KOPT-K1 (cell line): ENCODE results near the gene SLC29A1.
A peak's percentile ranks its signal among the peaks of the same experiment; 100 is the strongest.

Experiments used
- H3K27ac ChIP-seq: fragments of 200-600 bp; sonication (generic); 2 replicates; pipeline ENCODE4 v1.5.1; 2016; ENCODE audit warnings: antibody characterized with exemption, mild to moderate bottlenecking, low read depth, low read length; ENCODE audit not compliant: poor library complexity, severe bottlenecking
- H3K36me3 ChIP-seq: fragments of 200-600 bp; sonication (generic); 2 replicates; pipeline ENCODE4 v1.5.1; 2017; ENCODE audit warnings: antibody characterized with exemption, mild to moderate bottlenecking, low read length, moderate library complexity; ENCODE audit not compliant: insufficient read depth
- H3K9me3 ChIP-seq: fragments of 200-600 bp; sonication (generic); 2 replicates; pipeline ENCODE4 v1.5.1; 2017; ENCODE audit warnings: antibody characterized with exemption, low read length, mild to moderate bottlenecking; ENCODE audit not compliant: insufficient read depth, poor library complexity, severe bottlenecking

The SLC29A1 gene

DNA sequence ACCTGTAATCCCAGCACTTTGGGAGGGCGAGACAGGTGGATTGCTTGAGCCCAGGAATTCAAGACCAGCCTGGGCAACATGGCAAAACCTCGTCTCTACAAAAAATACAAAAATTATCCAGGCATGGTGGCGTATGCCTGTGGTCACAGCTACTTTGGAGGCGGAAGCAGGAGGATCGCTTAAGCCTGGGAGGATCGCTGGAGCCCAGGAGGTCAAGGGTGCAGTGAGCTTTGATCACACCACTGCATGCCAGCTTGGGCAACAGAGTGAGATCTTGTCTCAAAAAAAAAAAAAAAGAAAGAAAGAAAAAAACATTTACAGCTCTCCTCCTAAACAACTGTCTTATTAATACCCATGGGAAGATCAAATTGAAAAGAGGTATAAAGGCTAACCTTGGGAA is 15.4 kb upstream of the SLC29A1 start:
- H3K36me3 ChIP-seq = no peaks in the 10 kb centered on the region
- no peaks in the 10 kb centered on the region for H3K9me3 ChIP-seq
- no peak overlapping the region for H3K27ac ChIP-seq

DNA sequence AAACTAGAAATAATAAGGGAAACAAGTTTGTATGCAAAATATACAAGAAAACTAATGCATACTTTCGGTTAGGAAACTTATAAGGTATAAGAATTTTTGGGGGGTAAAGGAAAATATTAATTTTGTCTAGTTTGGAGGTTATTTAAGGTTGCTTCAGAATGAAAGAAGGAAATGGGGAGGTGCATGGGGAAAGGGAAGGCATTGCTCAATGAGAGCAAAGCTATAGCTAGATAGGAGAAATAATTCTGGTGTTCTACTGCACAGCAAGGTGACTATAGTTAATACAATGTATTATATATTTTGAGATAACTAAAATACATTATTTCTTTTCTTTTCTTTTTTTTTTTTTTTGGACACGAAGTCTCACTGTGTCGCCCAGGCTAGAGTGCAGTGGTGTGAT is 12.1 kb upstream of the SLC29A1 start:
- H3K27ac ChIP-seq = no peak overlapping the region
- H3K36me3 ChIP-seq = no peaks in the 10 kb centered on the region
- no peaks in the 10 kb centered on the region for H3K9me3 ChIP-seq

DNA sequence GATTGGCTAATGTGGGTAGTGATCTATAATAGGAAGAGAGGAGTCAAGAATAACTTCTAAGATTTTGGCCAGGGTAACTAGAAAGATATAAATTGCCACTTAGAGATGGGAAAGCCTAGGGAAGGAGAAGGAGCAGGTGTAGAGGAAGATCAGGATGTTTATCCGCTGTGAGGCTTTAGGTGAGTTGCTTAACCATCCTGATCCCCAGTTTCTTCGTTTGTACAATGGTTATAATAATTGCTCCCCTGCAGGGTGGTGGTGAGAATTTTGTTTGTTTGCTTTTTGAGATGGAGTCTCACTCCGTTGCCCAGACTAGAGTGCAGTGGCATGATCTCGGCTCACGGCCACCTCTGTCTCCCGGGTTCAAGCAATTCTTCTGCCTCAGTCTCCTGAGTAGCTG is 9.1 kb upstream of the SLC29A1 start:
- Histone ChIP-seq H3K9me3 (no peaks in the 10 kb centered on the region), H3K36me3 (no peaks in the 10 kb centered on the region), H3K27ac (no peak overlapping the region)

DNA sequence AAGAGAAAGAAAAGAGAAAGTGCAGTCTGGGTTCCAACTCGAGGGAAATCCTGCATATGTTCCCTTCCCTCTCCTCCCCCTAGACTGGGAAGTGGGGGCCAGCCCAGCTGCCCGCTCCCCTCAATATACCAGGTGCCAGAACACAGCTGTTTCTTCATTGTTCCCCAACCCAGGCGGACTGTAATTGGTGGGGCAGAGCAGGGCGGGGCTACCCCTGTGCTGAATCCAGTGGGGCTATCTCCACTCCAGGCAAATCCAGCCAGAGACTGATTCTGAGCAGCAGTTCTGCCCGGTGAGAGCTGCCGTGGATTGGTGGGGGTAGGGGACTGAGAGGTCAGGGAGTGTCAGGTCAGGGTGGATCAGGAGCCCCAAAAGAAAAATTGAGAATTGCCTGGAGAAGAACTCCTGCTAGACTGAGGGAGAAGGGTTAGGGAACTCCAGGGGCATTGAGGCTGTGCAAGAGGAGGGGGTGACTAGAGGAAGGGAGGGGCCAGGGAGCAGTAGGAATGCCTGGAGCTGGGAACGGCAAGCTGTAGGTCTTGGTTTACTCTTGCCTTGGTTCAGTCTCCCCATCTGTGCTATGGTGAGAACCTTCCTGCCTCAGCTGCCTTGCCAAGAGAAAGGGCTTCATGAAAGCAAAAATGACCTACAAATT is 6.6 kb upstream of the SLC29A1 start, which contains the start of gene MYMX:
Gene MYMX (plus strand): TSS at position 250 of the 655 bp plus-strand sequence. CDS start 546 bp downstream, outside the sequence.
- H3K36me3 ChIP-seq = no peaks in the 10 kb centered on the region
- peak within 1 kb of the TSS; percentile 93 for H3K27ac ChIP-seq
- no peaks in the 10 kb centered on the region for H3K9me3 ChIP-seq

DNA sequence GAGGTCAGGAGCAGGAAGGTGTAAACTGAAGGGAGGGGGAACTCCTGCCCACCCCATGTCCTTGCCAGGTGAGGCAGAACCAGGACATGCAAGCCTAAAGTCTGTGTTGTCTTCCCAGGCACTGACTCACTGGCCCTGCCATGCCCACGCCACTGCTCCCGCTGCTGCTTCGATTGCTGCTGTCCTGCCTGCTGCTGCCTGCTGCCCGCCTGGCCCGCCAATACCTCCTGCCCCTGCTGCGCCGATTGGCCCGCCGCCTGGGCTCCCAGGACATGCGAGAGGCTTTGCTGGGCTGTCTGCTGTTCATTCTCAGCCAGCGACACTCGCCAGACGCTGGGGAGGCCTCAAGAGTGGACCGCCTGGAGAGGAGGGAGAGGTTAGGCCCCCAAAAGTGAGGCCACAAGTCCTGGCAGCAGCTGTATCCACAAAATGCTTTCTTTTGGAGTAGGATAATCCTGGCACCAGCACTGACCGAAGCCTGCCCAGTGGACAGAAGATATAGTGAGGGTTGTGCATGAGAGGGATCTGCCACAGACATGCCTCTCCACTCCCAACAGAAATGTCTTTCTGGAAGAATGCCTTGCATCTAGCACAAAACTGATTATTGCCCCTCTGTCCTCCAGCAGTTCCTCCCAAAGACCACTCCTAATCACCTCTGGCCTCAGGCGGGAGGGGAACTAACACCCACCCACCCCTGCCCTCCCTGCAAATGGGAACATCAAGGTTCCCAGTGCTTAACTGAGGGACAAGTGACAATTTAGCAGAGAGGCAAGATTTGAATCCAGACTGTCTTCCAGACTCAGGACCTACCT is 5.9 kb upstream of the SLC29A1 start:
- no peaks in the 10 kb centered on the region for H3K36me3 ChIP-seq
- H3K27ac ChIP-seq = peak overlapping the region; percentile 93
- no peaks in the 10 kb centered on the region for H3K9me3 ChIP-seq

DNA sequence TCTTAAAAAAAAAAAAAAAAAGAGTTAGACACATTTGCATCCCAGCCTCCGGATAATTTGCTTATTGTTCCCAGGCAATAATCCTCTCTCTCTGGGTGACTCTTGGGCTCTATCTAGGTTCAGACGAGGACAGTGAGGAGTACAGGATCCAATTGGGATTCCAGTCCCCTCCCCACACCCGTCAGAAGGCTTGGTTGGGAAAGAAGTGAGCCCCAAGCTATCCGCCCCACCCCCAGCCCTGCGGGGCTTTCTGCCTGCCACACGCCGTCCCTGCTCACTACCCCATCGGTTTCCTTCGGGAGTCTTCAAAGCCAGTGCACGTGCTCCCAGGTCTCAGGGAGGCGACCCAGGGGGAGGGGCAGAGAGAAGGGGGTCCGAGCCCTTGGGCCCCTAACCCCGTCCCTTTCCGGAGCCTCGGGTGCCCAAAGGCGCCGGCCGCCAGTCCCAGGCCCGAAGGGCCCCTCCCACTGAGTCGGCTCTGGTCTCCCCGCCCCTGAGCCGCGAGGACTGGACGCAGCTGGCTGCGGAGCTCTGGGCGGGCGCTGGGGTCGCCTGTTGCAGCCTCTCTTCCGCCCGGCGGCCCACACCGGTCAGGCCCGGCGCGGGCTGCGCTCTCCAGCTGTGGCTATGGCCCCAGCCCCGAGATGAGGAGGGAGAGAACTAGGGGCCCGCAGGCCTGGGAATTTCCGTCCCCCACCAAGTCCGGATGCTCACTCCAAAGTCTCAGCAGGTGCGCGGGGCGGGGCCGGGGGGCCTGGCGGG is 4.2 kb upstream of the SLC29A1 start:
- H3K27ac ChIP-seq = peak overlapping the region; percentile 93
- H3K36me3 ChIP-seq = no peaks in the 10 kb centered on the region
- no peaks in the 10 kb centered on the region for H3K9me3 ChIP-seq

DNA sequence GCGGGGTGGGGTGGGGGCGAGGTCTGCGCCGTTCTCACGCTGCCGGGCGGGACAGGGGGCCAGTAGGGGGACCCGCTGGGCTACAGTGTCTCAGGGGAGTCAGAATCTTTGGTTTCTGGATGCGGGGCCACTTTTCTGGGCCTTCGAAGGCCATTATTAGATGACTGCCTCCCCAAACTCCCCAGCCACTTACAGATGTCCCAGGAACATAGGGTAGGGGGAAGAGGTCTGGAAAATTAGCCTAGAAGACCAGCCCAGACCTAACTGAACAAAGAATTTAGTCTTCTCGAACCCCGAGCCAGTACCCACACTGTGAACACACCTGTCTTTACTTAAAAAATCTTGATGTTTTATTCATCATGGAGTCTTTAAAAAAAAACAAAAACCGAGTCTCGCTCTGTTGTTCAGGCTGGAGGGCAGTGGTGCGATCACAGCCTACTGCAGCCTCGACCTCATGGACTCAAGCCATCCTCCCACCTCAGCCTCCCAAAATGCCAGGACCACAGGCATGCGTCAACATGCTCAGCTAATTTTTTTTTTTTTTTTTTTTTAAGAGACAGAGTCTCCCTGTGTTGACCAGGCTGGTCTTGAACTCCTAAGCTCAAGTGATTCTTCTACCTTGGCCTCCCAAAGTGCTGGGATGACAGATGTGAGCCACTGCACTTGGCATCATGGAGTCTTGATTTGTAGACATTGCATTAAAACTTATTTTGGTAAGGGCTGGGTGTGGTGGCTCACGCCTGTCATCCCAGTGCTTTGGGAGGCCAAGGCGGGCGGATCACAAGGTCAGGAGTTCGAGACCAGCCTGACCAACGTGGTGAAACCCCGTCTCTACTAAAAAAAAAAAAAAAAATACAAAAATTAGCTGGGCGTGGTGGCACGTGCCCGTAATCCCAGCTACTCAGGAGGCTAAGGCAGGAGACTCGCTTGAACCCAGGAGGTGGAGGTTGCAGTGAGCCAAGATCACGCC is 3.3 kb upstream of the SLC29A1 start:
- no peaks in the 10 kb centered on the region for H3K9me3 ChIP-seq
- peak overlapping the region; percentile 93 for H3K27ac ChIP-seq

DNA sequence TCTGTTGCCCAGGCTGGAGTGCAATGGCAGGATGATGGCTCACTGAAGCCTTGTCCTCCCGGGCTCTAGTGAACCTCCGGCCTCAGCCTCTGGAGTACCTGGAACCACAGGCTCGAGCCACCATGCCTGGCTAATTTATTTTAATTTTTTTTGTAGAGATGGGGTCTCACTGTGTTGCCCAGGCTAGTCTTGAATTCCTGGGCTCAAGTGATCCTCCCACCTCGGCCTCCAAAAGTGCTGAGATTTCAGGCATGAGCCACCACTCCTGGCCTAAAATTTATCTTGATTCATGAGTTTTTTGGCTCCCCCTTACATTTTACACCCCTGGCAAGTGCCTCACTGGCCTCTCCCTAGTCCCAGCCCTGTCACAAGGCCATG is 2.5 kb upstream of the SLC29A1 start:
- Histone ChIP-seq H3K36me3 (peaks cover under 1% of the 10 kb centered on the region; the same call in 1 of the 2 replicates), H3K27ac (peak overlapping the region; percentile 65), H3K9me3 (no peaks in the 10 kb centered on the region)

More for the DNA sequence above, 3.3 kb upstream of the SLC29A1 start:
- no peaks in the 10 kb centered on the region for H3K36me3 ChIP-seq

DNA sequence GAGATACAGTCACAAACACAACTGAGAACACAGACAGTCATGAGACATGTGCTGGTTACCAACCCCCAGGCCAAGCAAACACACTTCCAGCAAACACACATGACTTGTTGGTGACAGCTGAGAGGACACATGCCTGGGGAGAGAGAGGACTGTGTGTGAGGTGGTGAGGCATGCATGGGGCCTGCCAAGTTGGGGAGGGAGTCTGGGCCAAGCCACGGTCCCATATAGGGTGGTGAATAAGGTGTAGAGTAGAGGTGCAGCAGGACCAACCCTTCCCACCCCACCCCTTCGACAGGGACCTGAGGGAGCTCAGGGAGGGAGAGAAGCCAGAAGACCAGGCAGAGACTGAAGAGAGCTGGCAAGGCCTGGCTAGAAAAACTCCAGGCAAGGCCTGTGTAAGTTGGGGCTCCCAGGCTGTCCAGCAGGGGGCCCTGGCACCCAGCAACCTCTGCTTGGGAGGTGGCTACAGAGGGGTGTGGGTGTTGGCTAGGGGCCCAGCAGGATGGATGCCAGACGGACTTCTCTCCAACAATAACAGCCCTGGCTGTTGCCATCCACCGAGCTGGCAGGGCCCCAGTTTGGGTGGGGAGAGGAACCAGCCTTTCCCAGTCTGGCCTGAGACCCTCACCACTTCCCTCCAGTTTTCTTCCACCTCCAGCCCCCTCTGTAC is 2.0 kb upstream of the SLC29A1 start:
- H3K9me3 ChIP-seq = no peaks in the 10 kb centered on the region
- peak overlapping the region; percentile 65 for H3K27ac ChIP-seq
- H3K36me3 ChIP-seq = peaks cover 5% of the 10 kb centered on the region; the same call in 1 of the 2 replicates

DNA sequence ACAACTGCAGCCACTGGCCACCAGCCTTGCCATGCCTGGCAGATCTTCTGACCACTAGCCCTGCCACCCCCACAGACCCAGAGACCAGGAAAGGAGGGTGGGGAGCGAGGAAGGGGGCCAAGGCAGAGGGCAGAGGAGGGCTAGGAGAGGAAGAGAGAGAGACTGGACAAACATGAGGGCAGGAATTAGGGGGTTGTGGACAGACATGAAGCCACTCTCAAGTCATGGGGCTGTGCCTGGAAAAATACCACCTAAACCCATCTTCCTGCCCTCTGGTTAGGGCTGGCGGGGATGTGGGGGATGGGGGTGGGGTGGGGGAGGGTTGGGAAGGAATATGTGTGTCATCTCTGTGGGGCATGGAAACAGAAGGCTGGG is 1.4 kb upstream of the SLC29A1 start:
- peak overlapping the region; percentile 85 for H3K27ac ChIP-seq
- no peaks in the 10 kb centered on the region for H3K9me3 ChIP-seq
- peaks cover 5% of the 10 kb centered on the region for H3K36me3 ChIP-seq

DNA sequence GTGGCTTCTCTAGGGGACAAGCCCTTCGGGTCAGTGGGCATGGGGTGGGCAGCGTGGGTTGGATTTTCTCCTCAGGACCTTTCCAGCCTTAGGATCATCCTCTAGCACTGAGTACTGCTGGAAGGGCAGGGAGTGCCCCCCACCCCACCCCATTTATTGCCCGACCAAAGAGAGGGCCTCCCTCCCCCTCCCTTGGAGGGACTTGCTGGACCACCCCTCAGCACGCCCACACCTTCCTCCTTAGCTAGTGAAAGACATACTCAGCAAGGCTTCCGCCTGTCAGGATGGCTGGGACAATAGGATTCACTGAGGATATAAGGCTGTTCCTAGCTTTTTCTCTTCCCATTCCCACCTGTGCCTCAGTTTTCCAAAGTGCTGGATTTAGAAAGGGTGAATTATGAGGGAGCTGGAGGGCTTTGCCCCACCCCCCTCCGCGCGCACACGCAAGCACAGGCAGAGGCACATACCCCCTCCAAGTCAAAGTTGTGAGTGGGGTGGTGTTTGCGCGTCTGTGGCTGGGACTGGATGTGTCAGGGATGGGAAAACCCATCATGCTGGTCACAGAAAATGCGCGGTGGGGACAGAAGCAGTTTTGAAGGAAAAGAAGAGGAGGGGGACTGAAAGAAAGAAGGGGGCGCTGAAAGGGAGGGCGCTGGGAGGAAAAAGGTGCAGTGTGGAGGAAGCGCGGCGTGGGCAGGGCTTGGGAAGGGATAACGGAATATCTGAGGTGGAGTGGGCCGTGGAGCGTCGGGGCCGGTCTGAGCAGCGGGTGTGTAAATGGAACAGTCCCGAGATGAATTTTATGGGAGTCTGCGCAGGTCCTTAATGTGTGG is 693 bp upstream of the SLC29A1 start:
- Histone ChIP-seq H3K27ac (peak overlapping the region; percentile 85), H3K9me3 (no peaks in the 10 kb centered on the region), H3K36me3 (peaks cover 11% of the 10 kb centered on the region)

DNA sequence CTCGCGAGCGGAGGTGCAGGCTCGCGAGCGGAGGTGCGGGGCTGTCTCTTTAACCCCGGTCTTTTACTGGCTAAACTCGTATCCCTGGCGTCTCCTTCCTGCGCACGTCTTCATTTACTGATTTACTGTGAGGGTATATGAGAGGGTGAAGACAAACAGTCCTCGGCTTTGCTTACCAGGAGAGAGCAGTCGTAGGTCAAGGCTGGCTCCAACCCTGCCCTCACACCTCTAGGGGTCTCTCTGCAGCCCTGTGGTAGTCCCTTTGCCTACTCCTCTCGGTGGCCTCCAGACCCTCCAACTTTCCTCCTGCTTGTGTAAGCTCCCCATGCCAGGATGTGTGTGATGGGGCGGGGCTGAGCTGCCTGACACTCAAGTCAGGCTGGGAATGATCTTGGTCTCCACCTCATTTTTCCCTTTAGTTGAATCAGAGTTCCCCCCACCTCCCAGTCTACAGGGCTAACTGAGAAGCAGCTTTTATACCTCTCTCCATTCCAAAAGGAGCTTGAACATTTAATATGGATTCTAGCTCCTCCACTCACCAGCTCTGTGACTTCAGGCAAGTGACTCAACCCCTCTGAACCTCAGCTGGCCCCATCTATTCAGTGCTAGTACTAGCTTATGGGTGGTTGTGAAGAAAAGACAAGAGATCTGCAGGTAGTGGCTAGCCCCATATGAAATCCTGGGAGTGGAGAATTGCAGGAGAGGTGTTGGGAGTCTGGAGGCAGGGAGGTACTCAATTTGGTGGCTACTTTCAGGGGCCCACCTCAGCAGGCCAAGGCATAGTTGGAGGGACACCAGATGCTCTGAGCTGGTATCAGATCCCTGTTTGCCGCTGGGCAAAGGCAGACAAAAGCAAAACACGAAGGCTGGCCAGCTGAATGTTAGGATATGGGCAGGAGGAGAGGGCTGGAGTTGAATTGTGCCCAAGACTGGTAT is 902 bp downstream of the SLC29A1 start:
- Histone ChIP-seq H3K36me3 (peaks cover 27% of the 10 kb centered on the region), H3K9me3 (no peaks in the 10 kb centered on the region), H3K27ac (peak overlapping the region; percentile 85)
